ENCODE measurements around the gene TNNT2. TPM values are rescaled to one million over a fixed set of nuclear protein-coding genes. Genes with fewer than 3 reads are reported as not detected.

Gene TNNT2
- total RNA-seq, 4 donors from 2014 or later: not detected

GRCh38 chr1:201328576-201328975, 48.9 kb downstream of the TNNT2 start:
- no peak for TF ChIP-seq CTCF (IDR thresholded peaks at IDR 0.05; ENCODE audit: low read depth)

- no peak for TF ChIP-seq CTCF (IDR thresholded peaks at IDR 0.05; ENCODE audit: low read depth)
These were observed 49.7 kb downstream of the TNNT2 start for GRCh38 chr1:201327687-201328240.

GRCh38 chr1:201326710-201327109, 50.8 kb downstream of the TNNT2 start:
- TF ChIP-seq CTCF (IDR thresholded peaks at IDR 0.05; ENCODE audit: low read depth): no peak

- no peak for TF ChIP-seq CTCF (IDR thresholded peaks at IDR 0.05; ENCODE audit: low read depth)
These were observed 51.8 kb downstream of the TNNT2 start for GRCh38 chr1:201325678-201326060.

- no peak for TF ChIP-seq CTCF (IDR thresholded peaks at IDR 0.05; ENCODE audit: low read depth)
These were observed 52.4 kb downstream of the TNNT2 start for GRCh38 chr1:201324821-201325677.

GRCh38 chr1:201324306-201324705, 53.2 kb downstream of the TNNT2 start:
- TF ChIP-seq CTCF (IDR thresholded peaks at IDR 0.05; ENCODE audit: low read depth): no peak

- no peak for TF ChIP-seq CTCF (IDR thresholded peaks at IDR 0.05; ENCODE audit: low read depth)
These were observed 54.6 kb downstream of the TNNT2 start for GRCh38 chr1:201322653-201323510.

Measured in subcutaneous adipose tissue (tissue), 4 donors.